ENCODE data around the gene TEX13D. TPM values are rescaled to one million over a fixed set of nuclear protein-coding genes. Genes with fewer than 3 reads are reported as not detected.

TEX13D gene
- total and polyA plus RNA-seq, 4 donors: not detected

DNA sequence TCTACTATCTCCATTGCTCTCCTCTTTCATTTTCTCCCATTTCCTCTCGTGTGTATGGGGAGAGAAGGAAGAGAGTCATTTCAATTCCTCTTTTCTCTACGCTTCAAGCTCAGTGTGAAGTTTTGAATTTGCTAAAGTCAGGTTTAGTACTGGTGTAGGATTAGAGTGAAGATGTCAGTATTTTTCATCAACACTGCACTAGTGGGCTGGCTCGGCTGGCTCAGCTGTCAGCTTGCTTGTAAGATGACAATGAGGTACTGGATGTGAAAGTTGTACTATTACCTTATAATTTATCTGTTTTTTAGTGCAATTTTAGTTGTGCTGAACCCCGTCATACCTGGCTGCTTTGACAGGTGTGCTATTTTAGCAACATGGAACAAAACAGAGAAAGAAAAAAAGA, 11.8 kb downstream of the TEX13D start:
- H3K4me3 ChIP-seq (ENCODE audit: low read depth in 1 of 3, low read length in 3 of 3): no peak overlapping the region
- no peaks in the 10 kb centered on the region for H3K9me3 ChIP-seq (ENCODE audit: control insufficient read depth in 4 of 4, low read length in 3 of 4)
- H3K4me1 ChIP-seq (ENCODE audit: control insufficient read depth in 4 of 4, insufficient read depth in 4 of 4, low read length in 3 of 4): no peaks in the 10 kb centered on the region
- DNase-seq (ENCODE audit: low spot score): no peak
- 77% methylated on average over 4 of the region's 4 CpGs for WGBS
- H3K27me3 ChIP-seq (ENCODE audit: control insufficient read depth in 4 of 4, insufficient read depth in 4 of 4, low read length in 3 of 4): no peaks in the 10 kb centered on the region
- H3K36me3 ChIP-seq (ENCODE audit: control insufficient read depth in 4 of 4, insufficient read depth in 3 of 4, low read depth in 1 of 4, low read length in 3 of 4): no peaks in the 10 kb centered on the region
- H3K9ac ChIP-seq (ENCODE audit: low read depth in 1 of 2, low read length in 2 of 2): no peak overlapping the region
- H3K27ac ChIP-seq (ENCODE audit: low read depth in 1 of 2, low read length in 2 of 2): no peak overlapping the region
- TF ChIP-seq RAD21 (IDR thresholded peaks at IDR 0.05) (no peak), SP1 (IDR thresholded peaks at IDR 0.05) (no peak), RXRA (IDR thresholded peaks at IDR 0.05) (no peak), EGR1 (IDR thresholded peaks at IDR 0.05; ENCODE audit: low read depth in 2 of 2) (no peak), TAF1 (conservative IDR thresholded peaks at IDR 0.05) (no peak), JUND (IDR thresholded peaks at IDR 0.05) (no peak), HNF4G (IDR thresholded peaks at IDR 0.05) (no peak), FOXA1 (IDR thresholded peaks at IDR 0.05) (no peak), HNF4A (conservative IDR thresholded peaks at IDR 0.05) (no peak), YY1 (IDR thresholded peaks at IDR 0.05) (no peak), NR2F2 (IDR thresholded peaks at IDR 0.05) (no peak), FOXA2 (IDR thresholded peaks at IDR 0.05) (no peak), GABPA (IDR thresholded peaks at IDR 0.05 in 1 of 2, conservative IDR thresholded peaks at IDR 0.05 in 1 of 2) (no peak)
- TF ChIP-seq, protein P1, sequence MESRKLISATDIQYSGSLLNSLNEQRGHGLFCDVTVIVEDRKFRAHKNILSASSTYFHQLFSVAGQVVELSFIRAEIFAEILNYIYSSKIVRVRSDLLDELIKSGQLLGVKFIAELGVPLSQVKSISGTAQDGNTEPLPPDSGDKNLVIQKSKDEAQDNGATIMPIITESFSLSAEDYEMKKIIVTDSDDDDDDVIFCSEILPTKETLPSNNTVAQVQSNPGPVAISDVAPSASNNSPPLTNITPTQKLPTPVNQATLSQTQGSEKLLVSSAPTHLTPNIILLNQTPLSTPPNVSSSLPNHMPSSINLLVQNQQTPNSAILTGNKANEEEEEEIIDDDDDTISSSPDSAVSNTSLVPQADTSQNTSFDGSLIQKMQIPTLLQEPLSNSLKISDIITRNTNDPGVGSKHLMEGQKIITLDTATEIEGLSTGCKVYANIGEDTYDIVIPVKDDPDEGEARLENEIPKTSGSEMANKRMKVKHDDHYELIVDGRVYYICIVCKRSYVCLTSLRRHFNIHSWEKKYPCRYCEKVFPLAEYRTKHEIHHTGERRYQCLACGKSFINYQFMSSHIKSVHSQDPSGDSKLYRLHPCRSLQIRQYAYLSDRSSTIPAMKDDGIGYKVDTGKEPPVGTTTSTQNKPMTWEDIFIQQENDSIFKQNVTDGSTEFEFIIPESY (IDR thresholded peaks at IDR 0.05): no peak
- TF ChIP-seq, protein P2, sequence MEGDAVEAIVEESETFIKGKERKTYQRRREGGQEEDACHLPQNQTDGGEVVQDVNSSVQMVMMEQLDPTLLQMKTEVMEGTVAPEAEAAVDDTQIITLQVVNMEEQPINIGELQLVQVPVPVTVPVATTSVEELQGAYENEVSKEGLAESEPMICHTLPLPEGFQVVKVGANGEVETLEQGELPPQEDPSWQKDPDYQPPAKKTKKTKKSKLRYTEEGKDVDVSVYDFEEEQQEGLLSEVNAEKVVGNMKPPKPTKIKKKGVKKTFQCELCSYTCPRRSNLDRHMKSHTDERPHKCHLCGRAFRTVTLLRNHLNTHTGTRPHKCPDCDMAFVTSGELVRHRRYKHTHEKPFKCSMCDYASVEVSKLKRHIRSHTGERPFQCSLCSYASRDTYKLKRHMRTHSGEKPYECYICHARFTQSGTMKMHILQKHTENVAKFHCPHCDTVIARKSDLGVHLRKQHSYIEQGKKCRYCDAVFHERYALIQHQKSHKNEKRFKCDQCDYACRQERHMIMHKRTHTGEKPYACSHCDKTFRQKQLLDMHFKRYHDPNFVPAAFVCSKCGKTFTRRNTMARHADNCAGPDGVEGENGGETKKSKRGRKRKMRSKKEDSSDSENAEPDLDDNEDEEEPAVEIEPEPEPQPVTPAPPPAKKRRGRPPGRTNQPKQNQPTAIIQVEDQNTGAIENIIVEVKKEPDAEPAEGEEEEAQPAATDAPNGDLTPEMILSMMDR (IDR thresholded peaks at IDR 0.05; ENCODE audit: low read depth, low read length, missing input control): no peak
- TF ChIP-seq, protein P3, sequence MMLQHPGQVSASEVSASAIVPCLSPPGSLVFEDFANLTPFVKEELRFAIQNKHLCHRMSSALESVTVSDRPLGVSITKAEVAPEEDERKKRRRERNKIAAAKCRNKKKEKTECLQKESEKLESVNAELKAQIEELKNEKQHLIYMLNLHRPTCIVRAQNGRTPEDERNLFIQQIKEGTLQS (IDR thresholded peaks at IDR 0.05): no peak
- TF ChIP-seq, protein P4, sequence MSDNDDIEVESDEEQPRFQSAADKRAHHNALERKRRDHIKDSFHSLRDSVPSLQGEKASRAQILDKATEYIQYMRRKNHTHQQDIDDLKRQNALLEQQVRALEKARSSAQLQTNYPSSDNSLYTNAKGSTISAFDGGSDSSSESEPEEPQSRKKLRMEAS (IDR thresholded peaks at IDR 0.05): no peak
- TF ChIP-seq, protein P5, sequence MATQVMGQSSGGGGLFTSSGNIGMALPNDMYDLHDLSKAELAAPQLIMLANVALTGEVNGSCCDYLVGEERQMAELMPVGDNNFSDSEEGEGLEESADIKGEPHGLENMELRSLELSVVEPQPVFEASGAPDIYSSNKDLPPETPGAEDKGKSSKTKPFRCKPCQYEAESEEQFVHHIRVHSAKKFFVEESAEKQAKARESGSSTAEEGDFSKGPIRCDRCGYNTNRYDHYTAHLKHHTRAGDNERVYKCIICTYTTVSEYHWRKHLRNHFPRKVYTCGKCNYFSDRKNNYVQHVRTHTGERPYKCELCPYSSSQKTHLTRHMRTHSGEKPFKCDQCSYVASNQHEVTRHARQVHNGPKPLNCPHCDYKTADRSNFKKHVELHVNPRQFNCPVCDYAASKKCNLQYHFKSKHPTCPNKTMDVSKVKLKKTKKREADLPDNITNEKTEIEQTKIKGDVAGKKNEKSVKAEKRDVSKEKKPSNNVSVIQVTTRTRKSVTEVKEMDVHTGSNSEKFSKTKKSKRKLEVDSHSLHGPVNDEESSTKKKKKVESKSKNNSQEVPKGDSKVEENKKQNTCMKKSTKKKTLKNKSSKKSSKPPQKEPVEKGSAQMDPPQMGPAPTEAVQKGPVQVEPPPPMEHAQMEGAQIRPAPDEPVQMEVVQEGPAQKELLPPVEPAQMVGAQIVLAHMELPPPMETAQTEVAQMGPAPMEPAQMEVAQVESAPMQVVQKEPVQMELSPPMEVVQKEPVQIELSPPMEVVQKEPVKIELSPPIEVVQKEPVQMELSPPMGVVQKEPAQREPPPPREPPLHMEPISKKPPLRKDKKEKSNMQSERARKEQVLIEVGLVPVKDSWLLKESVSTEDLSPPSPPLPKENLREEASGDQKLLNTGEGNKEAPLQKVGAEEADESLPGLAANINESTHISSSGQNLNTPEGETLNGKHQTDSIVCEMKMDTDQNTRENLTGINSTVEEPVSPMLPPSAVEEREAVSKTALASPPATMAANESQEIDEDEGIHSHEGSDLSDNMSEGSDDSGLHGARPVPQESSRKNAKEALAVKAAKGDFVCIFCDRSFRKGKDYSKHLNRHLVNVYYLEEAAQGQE (IDR thresholded peaks at IDR 0.05): no peak
